ENCODE measurements around the gene PROX2.

GRCh38 chr14:74912801-74913200 is 36.9 kb upstream of the PROX2 start:
- no peak for TF ChIP-seq CTCF (IDR thresholded peaks at IDR 0.05)
- TF ChIP-seq POLR2A (IDR thresholded peaks at IDR 0.05) = no peak
